Colonic mucosa (tissue), 4 donors: Measurements from ENCODE around the gene ERICH2. TPM values are rescaled to one million over a fixed set of nuclear protein-coding genes. Genes with fewer than 3 reads are reported as not detected.

Experiments used
- DNase-seq: peaks from one replicate; pipeline ENCODE4 v3.0.0-alpha.2; 2020
- H3K27ac ChIP-seq: fragments of 200-600 bp; one replicate; pipeline ENCODE4 v1.8.0; 2021
- H3K27me3 ChIP-seq: fragments of 200-600 bp; one replicate; pipeline ENCODE4 v1.8.0; 2021
- H3K36me3 ChIP-seq: fragments of 200-600 bp; one replicate; pipeline ENCODE4 v1.8.0; 2021
- H3K4me1 ChIP-seq: fragments of 200-600 bp; one replicate; pipeline ENCODE4 v1.8.0; 2021; ENCODE audit warnings: mild to moderate bottlenecking
- H3K4me3 ChIP-seq: fragments of 200-600 bp; one replicate; pipeline ENCODE4 v1.8.0; 2021
- H3K9ac ChIP-seq, 2 donors: one replicate each; pipeline ENCODE4 v1.7.0; 2013; ENCODE audit warnings: control low read depth in 2 of 2, low read depth in 2 of 2, low read length in 2 of 2
- H3K9me3 ChIP-seq: fragments of 200-600 bp; one replicate; pipeline ENCODE4 v1.8.0; 2021
- intact Hi-C: fragments of 100-400 bp; cut with DNase I; formaldehyde crosslinking; loops from one replicate; pipeline ENCODE4 v1.14.1; 2022
- total RNA-seq, 2 donors: library from RNA; stranded (reverse); fragmentation: NEBNext Ultra II Directional in 1 of 2; extraction: Animal tissue kit (Norgen Biotek cat#: 25700) in 1 of 2; gene quantifications; one replicate each; pipeline ENCODE4 v1.2.1, GENCODE V29; 2021
- TF ChIP-seq, protein P1 (sequence below): fragments of 200-600 bp; IDR thresholded peaks from one replicate; pipeline ENCODE4 v1.8.0; 2022; ENCODE audit warnings: antibody characterized with exemption, mild to moderate bottlenecking
- donor health status: healthy.
- donor health status: DM: no; HTN: no; CAD: no.
- donor health status: DM: no; HTN: no; CAD: no.

The ERICH2 gene
- total RNA-seq, 2 donors from 2014 or later: not detected

DNA sequence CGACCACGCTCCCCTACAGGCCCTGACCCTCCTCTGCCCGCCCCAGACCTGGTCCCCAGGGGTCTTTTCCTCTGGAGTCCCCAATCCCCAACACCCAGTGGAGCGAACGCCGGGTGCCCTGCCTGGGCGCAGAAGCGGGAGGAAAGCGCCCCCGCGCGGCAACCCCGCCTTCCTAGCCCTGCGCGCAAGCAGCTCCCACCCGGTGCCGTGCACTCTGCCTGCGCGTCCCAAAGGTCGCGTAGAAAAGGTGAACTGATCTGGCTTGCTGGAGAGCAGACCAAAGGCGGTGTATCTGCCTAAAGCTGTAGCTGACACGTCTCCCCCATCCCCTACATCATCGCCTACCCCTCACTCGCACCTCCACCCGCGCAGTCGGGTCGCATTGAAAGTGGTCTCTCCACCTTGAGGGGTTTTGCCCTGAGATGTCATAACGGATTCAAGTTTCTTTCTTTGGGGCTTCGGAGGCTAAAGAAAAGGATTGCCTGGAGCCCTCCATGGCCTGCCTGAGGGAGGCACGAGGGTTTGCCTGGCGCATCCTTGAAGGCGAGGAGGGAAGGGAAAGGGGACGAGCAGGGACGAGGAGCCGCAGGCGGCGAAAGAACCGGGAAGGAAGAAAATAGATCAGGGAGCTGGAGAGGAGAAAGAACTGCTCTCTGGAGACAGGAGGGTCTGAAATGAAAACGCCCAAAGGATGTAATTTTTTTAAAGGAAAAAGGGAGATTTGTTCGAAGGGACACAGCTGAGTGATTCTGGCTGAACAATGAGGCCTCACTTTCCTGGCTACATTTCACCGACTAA is 52.3 kb downstream of the ERICH2 start:
- Histone ChIP-seq H3K4me3 (no peak overlapping the region), H3K27ac (no peak overlapping the region), H3K4me1 (peaks cover 6% of the 10 kb centered on the region), H3K36me3 (no peaks in the 10 kb centered on the region), H3K9me3 (no peaks in the 10 kb centered on the region), H3K27me3 (peaks cover 69% of the 10 kb centered on the region), H3K9ac (no peak overlapping the region)
- TF ChIP-seq, protein P1, sequence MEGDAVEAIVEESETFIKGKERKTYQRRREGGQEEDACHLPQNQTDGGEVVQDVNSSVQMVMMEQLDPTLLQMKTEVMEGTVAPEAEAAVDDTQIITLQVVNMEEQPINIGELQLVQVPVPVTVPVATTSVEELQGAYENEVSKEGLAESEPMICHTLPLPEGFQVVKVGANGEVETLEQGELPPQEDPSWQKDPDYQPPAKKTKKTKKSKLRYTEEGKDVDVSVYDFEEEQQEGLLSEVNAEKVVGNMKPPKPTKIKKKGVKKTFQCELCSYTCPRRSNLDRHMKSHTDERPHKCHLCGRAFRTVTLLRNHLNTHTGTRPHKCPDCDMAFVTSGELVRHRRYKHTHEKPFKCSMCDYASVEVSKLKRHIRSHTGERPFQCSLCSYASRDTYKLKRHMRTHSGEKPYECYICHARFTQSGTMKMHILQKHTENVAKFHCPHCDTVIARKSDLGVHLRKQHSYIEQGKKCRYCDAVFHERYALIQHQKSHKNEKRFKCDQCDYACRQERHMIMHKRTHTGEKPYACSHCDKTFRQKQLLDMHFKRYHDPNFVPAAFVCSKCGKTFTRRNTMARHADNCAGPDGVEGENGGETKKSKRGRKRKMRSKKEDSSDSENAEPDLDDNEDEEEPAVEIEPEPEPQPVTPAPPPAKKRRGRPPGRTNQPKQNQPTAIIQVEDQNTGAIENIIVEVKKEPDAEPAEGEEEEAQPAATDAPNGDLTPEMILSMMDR: no peak
- no peak for DNase-seq
- intact Hi-C loops: no loop called here

DNA sequence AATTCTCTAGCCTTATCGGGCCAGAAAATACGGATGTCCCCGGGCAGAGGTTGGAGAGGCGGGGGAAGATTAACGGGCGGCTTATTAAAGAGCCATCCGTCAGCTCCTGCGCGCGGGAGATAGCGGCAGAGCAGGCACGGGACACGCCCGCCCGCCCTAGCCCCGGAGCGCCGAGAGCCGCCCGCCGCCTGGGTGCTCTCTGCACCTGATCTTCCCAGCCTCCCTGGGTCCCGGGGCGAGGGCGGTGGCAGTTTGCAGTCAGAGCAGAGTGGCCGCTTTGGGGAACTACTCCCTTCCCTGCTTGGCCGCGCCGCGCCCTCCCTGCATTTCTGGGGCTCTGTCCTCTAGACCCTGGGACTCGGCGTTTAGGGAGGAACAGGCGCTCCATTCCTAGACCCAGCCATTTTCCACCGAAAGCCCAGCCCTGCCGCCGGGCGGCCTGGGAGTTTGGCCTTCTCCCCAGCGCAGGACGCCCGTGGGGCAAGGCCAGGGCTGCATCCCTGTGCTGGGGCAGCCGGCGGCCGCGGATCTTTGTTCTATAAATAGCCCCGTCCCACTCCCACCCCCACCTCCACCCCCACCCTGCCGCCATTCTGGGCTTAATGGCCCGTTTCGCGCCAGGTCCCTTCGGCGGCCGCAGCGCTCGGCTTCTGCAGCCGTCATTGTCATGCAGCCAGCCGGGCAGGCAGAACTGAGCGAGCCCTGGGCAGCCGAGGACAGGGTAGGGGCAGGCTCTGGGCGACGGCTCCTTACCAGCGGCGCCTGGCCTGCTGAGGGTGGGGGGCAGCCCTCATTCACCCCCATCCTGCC is 53.1 kb downstream of the ERICH2 start:
- no peaks in the 10 kb centered on the region for H3K9me3 ChIP-seq
- TF ChIP-seq, protein P1: no peak
- peak overlapping the region; percentile 13 for H3K4me3 ChIP-seq
- H3K27me3 ChIP-seq: peaks cover 61% of the 10 kb centered on the region
- H3K4me1 ChIP-seq: peaks cover 4% of the 10 kb centered on the region
- H3K36me3 ChIP-seq: no peaks in the 10 kb centered on the region
- DNase-seq: no peak
- H3K27ac ChIP-seq: no peak overlapping the region
- intact Hi-C loops: no loop called here
- no peak overlapping the region for H3K9ac ChIP-seq

DNA sequence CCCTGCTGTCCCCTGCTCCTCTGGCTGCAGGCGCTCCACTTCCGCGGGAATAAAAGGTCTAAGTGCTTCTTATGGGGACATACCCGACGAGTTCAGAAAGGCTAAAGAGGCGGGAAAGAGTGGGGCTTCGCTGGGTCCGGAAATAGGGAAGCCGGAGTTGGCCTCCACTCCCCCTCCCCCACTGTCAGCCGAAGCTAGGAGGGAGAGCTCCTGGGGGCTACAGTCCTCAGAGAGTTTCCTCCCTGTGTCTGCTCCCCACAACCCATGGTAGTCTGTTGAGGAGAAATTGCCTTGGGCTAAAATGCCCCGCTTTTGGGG is 53.7 kb downstream of the ERICH2 start:
- TF ChIP-seq, protein P1: no peak
- no peaks in the 10 kb centered on the region for H3K9me3 ChIP-seq
- intact Hi-C loops: no loop called here
- no peaks in the 10 kb centered on the region for H3K4me1 ChIP-seq
- peaks cover 56% of the 10 kb centered on the region for H3K27me3 ChIP-seq
- DNase-seq: no peak
- H3K4me3 ChIP-seq: no peak overlapping the region
- H3K9ac ChIP-seq: no peak overlapping the region
- no peak overlapping the region for H3K27ac ChIP-seq
- H3K36me3 ChIP-seq: no peaks in the 10 kb centered on the region

DNA sequence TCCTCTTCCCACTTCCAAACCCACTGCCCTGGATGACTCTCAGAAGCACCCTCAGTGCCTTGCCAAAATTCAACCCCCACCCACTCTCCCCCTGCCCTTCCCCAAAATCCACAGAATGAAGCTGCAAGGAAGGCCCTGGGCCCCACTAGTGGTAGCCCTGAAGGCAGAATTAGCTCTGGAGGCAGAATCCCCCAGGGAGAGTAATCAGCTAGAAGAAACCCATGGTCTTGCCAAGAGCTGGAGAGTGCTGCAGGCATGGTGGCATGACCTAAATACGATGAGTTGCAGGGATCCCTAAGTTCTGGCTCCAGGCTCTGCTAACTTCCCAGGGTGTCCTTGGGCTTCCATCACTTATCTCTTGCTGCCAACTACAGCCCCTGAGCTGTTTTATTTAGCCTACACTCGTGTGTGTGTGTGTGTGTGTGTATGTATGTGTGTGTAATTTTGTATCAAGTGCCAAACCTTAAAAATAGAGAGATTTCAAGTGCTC is 54.4 kb downstream of the ERICH2 start:
- Histone ChIP-seq H3K36me3 (no peaks in the 10 kb centered on the region), H3K9me3 (no peaks in the 10 kb centered on the region), H3K9ac (no peak overlapping the region), H3K27me3 (peaks cover 48% of the 10 kb centered on the region), H3K4me1 (no peaks in the 10 kb centered on the region), H3K27ac (no peak overlapping the region), H3K4me3 (no peak overlapping the region)
- no peak for DNase-seq
- TF ChIP-seq, protein P1: no peak
- intact Hi-C loops: no loop called here

DNA sequence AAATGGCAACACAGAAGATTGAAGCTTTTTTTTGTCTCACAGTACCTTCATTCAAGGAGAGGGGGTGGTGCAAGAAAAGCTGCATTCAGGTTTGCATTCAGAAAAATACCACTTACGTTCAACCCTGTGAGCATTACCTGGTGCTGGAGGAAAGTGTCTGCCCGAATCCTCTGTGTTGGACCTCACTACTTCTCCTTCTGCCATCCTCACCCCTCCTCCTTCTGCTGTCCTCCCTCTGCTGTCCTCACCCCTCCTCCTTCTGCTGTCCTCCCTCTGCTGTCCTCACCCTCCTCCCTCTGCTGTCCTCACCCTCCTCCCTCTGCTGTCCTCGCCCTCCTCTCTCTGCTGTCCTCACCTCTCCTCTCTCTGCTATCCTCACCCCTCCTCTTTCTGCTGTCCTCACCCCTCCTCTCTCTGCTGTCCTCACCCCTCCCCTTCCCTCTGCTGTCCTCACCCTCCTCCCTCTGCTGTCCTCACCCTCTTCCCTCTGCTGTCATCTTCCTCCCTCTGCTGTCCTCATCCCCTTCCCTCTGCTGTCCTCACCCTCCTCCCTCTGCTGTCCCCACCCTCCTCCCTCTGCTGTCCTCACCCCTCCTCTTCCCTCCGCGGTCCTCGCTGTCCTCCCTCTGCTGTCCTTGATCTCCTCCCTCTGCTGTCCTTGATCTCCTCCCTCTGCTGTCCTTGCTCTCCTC is 57.8 kb downstream of the ERICH2 start:
- intact Hi-C loops: no loop called here
- no peak overlapping the region for H3K9ac ChIP-seq
- H3K36me3 ChIP-seq: no peaks in the 10 kb centered on the region
- H3K4me1 ChIP-seq: no peaks in the 10 kb centered on the region
- no peaks in the 10 kb centered on the region for H3K9me3 ChIP-seq
- no peak overlapping the region for H3K4me3 ChIP-seq
- DNase-seq: no peak
- no peak overlapping the region for H3K27ac ChIP-seq
- TF ChIP-seq, protein P1: no peak
- H3K27me3 ChIP-seq: peaks cover 14% of the 10 kb centered on the region
